D721Med (cell line): Measurements from ENCODE around the gene CD37.
A peak's percentile ranks its signal among the peaks of the same experiment; 100 is the strongest.
"Not testable (repeated sequence)": the region's sequence is repeated elsewhere in the genome, so short reads cannot be mapped to it uniquely, and the experiment has no call there.

ENCODE experiments used
- DNase-seq: peaks from one replicate; pipeline ENCODE4 v3.0.0; 2011; ENCODE audit warnings: low spot score; ENCODE audit not compliant: insufficient read length
- FAIRE-seq: peaks from 2 replicates; lab custom pipeline; 2011; peaks lifted over from hg19 to GRCh38; lab: Jason Lieb, UNC
- CTCF ChIP-seq: IDR thresholded peaks from 2 replicates; pipeline ENCODE4 v1.5.1; 2012; ENCODE audit warnings: mild to moderate bottlenecking, control low read depth; ENCODE audit not compliant: insufficient read depth; ENCODE audit errors: missing control alignments

Gene CD37

GRCh38 chr19:49324801-49325576 is 10.2 kb upstream of the CD37 start, which contains the start of gene SLC6A16:
Gene SLC6A16, minus strand, starts transcription at chr19:49325191. Its CDS starts 13,844 bp downstream, at chr19:49311347.
- DNase-seq: no peak
- no peak for FAIRE-seq

GRCh38 chr19:49325756-49326155 is 9.4 kb upstream of the CD37 start:
- not testable (repeated sequence) for FAIRE-seq, DNase-seq

More at GRCh38 chr19:49324801-49325576, 10.2 kb upstream of the CD37 start, which contains the start of gene SLC6A16:
- TF ChIP-seq CTCF: no peak

- FAIRE-seq (no peak), DNase-seq (no peak)
- no peak for TF ChIP-seq CTCF
Observed at GRCh38 chr19:49326165-49326704, 9.0 kb upstream of the CD37 start.

- TF ChIP-seq CTCF: peak; percentile 41
- DNase-seq: no peak
- no peak for FAIRE-seq
Observed at GRCh38 chr19:49327878-49328544, 7.2 kb upstream of the CD37 start.

GRCh38 chr19:49328741-49329140 is 6.5 kb upstream of the CD37 start:
- FAIRE-seq: no peak

GRCh38 chr19:49331187-49331586 is 4.0 kb upstream of the CD37 start:
- DNase-seq, FAIRE-seq: not testable (repeated sequence)

More at GRCh38 chr19:49328741-49329140, 6.5 kb upstream of the CD37 start:
- no peak for DNase-seq
- no peak for TF ChIP-seq CTCF

GRCh38 chr19:49331616-49332055 is 3.6 kb upstream of the CD37 start:
- DNase-seq (no peak), FAIRE-seq (no peak)
- TF ChIP-seq CTCF: no peak

- FAIRE-seq, DNase-seq: not testable (repeated sequence)
Observed at GRCh38 chr19:49332691-49333417, 2.4 kb upstream of the CD37 start.
